Skeletal muscle tissue (tissue), 4 donors: ENCODE data around the gene MYO5C. TPM values are rescaled to one million over a fixed set of nuclear protein-coding genes. Genes with fewer than 3 reads are reported as not detected.
"Not testable (repeated sequence)": the region's sequence is repeated elsewhere in the genome, so short reads cannot be mapped to it uniquely, and the experiment has no call there.

Experiments used
- H3K27ac ChIP-seq: one replicate; pipeline ENCODE4 v1.7.0; 2013; ENCODE audit warnings: mild to moderate bottlenecking, low read depth, low read length, inconsistent platforms
- H3K27me3 ChIP-seq, 3 donors: one replicate each; pipeline ENCODE4 v1.7.0; 2013; ENCODE audit warnings: low read length in 3 of 3; ENCODE audit not compliant: control insufficient read depth in 3 of 3, insufficient read depth in 3 of 3
- H3K36me3 ChIP-seq, 3 donors: one replicate each; pipeline ENCODE4 v1.7.0; 2013; ENCODE audit warnings: low read length in 3 of 3; ENCODE audit not compliant: control insufficient read depth in 3 of 3, insufficient read depth in 3 of 3
- H3K4me1 ChIP-seq, 3 donors: one replicate each; pipeline ENCODE4 v1.7.0; 2013; ENCODE audit warnings: low read length in 3 of 3, mild to moderate bottlenecking in 3 of 3; ENCODE audit not compliant: control insufficient read depth in 3 of 3, insufficient read depth in 3 of 3
- H3K4me3 ChIP-seq, 3 donors: one replicate each; pipeline ENCODE4 v1.7.0; 2013; ENCODE audit warnings: low read length in 3 of 3
- H3K9ac ChIP-seq, 3 donors: one replicate each; pipeline ENCODE4 v1.7.0; 2013; ENCODE audit warnings: low read length in 3 of 3, mild to moderate bottlenecking in 3 of 3, moderate library complexity in 2 of 3, low read depth in 1 of 3
- H3K9me3 ChIP-seq, 3 donors: one replicate each; pipeline ENCODE4 v1.7.0; 2013; ENCODE audit warnings: low read length in 3 of 3; ENCODE audit not compliant: control insufficient read depth in 3 of 3
- total RNA-seq: library from RNA; depleted of rRNA; stranded (reverse); fragments of >200 nt; gene quantifications from one replicate; pipeline ENCODE4 v1.2.3, GENCODE V29; 2014
- donor health status: Osteomylitis.

MYO5C gene
- total RNA-seq, 1 donor from 2014 or later: 3.7 TPM

DNA sequence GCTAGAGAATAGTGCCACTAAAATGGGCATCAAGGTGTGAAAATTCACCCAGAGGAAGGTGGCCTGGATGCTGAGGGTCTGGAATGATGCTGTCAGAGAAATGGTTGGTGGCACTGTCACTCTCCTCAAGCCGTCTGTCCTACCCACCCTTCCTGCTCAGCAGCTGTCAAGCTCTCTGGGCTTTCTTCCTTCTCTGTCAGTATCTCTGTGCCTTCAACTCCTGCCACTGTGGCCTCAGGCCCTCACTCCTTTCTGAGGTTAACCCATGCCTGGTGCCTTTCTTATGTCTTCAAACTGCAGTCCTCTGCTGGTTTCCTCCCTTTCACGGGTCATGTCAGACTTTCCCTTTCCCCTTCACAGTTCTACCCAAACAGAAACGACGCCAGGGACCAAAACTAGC is 4.4 kb downstream of the MYO5C start:
- H3K4me1 ChIP-seq: peaks cover 0 to 7% (median 6%) of the 10 kb centered on the region in 3 donors
- peaks cover 0 to 7% (median 0%) of the 10 kb centered on the region in 3 donors for H3K27me3 ChIP-seq
- H3K27ac ChIP-seq: no peak overlapping the region
- H3K4me3 ChIP-seq: no peak overlapping the region
- no peak overlapping the region for H3K9ac ChIP-seq
- no peaks in the 10 kb centered on the region for H3K36me3 ChIP-seq
- no peaks in the 10 kb centered on the region for H3K9me3 ChIP-seq

DNA sequence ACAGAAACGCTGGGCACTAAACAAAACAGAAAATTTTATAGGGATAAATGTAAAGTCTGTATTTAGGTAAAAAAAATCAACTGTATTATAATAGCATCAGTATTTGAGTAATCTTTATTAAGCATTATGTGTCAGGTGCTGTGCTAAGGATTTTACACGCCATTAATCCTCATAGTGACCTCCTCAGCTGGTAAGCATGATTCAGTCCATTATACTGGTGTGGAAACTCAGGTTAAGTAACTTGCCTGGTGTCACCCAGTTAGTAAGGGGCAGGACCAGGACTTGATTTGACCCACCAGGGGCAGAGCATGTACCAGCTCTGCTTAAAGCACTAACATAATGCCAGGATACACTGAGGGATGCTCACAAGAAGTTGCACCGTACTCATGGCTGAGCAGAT is 4.8 kb downstream of the MYO5C start:
- H3K36me3 ChIP-seq: no peaks in the 10 kb centered on the region
- peaks cover 0 to 7% (median 0%) of the 10 kb centered on the region in 3 donors for H3K27me3 ChIP-seq
- no peak overlapping the region for H3K9ac ChIP-seq
- H3K9me3 ChIP-seq: no peaks in the 10 kb centered on the region
- H3K4me1 ChIP-seq: peaks cover 0 to 7% (median 4%) of the 10 kb centered on the region in 3 donors
- H3K4me3 ChIP-seq: no peak overlapping the region
- no peak overlapping the region for H3K27ac ChIP-seq

DNA sequence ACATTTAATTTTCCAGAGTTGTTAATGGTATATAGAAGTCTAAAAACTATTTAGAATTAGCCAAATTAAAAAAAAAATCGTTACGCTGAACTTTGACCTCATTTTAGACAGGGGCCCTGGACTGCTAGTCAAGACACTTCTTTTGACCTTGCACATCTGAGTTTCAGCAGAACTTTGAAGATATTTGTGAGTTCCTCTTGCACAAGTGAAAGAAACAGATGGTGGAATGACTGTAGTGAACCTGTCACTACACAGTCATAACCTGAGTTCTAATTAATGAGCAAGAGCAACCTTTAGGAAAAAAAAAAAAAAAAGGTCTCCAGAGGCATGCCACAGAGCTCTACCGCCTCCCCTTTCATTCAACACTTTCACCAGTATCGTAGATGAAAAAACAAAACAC is 5.3 kb downstream of the MYO5C start:
- Histone ChIP-seq H3K27ac (no peak overlapping the region), H3K27me3 (peaks cover 0 to 7% (median 0%) of the 10 kb centered on the region in 3 donors), H3K4me3 (no peak overlapping the region), H3K4me1 (peaks cover 0 to 7% (median 3%) of the 10 kb centered on the region in 3 donors), H3K9ac (no peak overlapping the region), H3K36me3 (no peaks in the 10 kb centered on the region), H3K9me3 (no peaks in the 10 kb centered on the region)

DNA sequence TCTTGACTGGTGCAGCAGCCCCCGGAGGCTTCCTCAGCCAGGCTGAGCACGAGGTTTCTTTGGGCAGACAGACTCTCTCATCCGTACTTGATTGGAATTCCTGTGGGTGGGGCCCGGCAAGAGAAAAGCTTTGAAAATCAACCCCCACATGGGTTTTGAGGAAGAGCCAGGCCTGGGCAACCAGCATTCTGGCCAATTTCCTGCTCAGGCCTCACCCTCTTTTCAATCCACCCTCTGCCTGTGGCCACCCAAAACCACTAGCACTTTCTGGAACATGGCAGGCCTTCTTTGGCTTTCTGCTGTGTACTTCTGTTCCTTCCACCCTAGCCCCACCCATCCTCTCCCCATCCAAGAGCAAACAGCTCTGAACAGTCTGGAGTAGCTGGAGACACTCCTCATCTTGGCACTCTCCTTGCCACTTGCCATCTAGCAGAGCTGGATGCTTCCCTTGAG is 5.9 kb downstream of the MYO5C start:
- H3K36me3 ChIP-seq: no peaks in the 10 kb centered on the region
- H3K9me3 ChIP-seq: no peaks in the 10 kb centered on the region
- H3K9ac ChIP-seq: no peak overlapping the region
- H3K4me3 ChIP-seq: no peak overlapping the region
- peaks cover 0 to 2% (median 0%) of the 10 kb centered on the region in 3 donors for H3K27me3 ChIP-seq
- H3K4me1 ChIP-seq: peaks cover 0 to 2% (median 0%) of the 10 kb centered on the region in 3 donors
- no peak overlapping the region for H3K27ac ChIP-seq

DNA sequence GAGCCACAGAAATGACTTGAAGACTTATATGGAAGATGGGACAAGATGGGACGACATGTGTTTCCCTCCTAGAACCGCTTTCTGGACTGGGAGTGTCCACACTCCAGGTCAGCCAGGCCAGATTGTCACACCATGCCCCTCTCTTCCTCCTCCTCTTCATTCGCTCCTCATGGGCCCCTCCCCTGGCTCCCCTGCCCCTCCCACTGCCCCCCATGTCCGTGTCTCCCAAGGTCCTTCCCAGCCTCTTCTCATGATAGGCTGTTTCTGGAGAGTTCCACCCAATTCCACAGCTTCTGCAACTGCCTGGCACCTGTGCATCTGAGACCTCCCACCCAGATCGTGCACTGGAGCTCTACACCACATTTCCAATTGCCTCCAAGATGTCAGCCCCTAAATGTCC is 6.6 kb downstream of the MYO5C start:
- Histone ChIP-seq H3K4me3 (no peak overlapping the region), H3K9me3 (no peaks in the 10 kb centered on the region), H3K4me1 (no peaks in the 10 kb centered on the region), H3K27ac (no peak overlapping the region), H3K9ac (no peak overlapping the region), H3K27me3 (no peaks in the 10 kb centered on the region), H3K36me3 (no peaks in the 10 kb centered on the region)

DNA sequence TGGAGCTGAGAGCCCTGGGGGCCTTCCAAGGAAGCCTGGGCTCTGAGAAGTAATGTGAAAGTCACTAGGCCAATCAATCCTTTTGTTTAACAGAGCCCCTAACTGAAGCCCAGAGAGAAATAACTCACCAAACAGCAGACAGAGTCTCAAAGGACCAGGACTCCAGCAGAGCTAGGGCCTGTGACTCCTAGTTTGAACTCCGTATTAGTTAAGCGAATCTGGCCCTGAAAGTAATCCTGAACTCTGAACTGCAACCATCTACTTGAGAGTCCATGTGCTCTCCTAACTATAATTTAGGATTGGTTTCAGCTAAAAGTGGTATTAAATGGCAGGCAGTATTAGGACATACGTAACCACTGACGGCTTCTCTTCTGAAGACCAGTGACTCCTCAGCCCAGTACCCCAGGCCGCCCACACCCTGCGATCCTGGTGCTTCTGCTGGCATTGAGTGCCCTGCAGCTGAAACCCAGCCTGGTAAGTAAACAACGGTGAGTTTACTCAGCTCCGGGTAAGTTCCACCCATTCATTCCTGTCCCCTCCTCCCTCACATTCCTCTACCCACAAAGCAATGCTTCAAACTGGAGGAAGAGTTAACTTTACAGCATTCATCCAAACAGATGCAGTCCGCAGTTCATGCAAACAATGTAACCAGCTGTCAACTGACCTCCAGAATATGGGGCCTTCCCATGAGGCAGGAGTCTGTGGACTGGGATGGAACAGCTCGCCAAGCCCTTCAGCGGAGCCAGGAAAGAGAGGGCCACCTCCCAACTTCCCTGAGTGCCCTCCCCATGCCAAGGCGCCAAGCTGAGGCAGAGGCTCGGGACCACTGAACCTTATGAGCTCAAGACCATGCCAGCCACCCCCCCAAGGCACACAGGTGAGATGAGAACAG is 7.3 kb downstream of the MYO5C start:
- H3K4me1 ChIP-seq: no peaks in the 10 kb centered on the region
- no peak overlapping the region for H3K27ac ChIP-seq

DNA sequence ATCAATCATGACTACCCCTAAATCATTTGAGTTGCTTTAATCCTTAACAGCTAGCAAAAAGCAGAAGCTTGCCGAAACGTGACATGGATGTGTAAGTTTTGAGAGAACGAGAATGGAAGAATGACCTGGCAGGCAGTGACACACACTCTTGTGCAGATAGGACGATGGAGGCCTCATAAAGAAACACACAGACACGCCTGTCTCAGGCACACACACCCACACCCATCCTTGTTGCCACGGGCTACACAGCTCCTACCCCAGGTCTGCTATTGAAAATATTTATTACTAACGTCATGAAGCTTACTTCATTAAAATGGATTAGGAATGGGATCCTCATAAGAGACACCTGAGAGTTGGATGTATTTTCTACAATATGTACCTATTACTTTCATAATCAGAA is 8.5 kb downstream of the MYO5C start:
- Histone ChIP-seq H3K9ac (no peak overlapping the region), H3K27ac (no peak overlapping the region), H3K9me3 (no peaks in the 10 kb centered on the region), H3K4me1 (no peaks in the 10 kb centered on the region), H3K4me3 (no peak overlapping the region), H3K36me3 (peaks cover 0 to 2% (median 0%) of the 10 kb centered on the region in 3 donors), H3K27me3 (no peaks in the 10 kb centered on the region)

More for the DNA sequence above, 7.3 kb downstream of the MYO5C start:
- Histone ChIP-seq H3K4me3 (no peak overlapping the region), H3K27me3 (no peaks in the 10 kb centered on the region), H3K36me3 (peaks cover 0 to under 1% (median 0%) of the 10 kb centered on the region in 3 donors), H3K9me3 (no peaks in the 10 kb centered on the region), H3K9ac (no peak overlapping the region)

DNA sequence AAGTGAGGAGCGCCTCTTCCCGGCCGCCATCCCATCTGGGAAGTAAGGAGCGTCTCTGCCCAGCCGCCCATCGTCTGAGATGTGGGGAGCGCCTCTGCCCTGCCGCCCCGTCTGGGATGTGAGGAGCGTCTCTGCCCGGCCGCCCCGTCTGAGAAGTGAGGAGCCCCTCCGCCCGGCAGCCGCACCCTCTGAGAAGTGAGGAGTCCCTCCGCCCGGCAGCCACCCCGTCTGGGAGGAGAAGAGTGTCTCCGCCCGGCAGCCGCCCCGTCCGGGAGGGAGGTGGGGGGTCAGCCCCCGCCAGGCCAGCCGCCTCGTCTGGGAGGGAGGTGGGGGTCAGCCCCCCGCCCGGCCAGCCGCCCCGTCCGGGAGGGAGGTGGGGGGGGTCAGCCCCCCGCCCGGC is 9.7 kb downstream of the MYO5C start:
- not testable (repeated sequence) for H3K27me3 ChIP-seq, H3K4me1 ChIP-seq, H3K4me3 ChIP-seq, H3K9ac ChIP-seq, H3K9me3 ChIP-seq, H3K36me3 ChIP-seq, H3K27ac ChIP-seq

DNA sequence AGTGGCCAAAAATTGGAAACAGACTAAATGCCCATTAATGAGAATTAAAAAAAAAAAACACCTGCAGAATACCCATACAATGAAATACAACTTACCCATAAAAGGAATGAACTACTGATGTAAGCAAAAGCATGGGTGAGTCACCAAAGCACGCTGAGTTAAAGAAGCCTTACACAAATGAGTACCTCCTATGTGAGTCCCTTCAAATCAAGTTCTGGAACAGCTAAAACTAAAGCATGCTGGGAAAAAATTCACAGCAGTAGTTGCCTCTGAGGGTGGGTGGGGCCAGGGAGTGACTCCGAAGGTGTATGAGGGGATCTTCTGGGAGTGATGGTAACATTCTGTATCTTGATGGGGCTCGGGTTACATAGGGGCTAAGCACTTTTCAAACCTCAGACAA is 11.4 kb downstream of the MYO5C start:
- Histone ChIP-seq H3K9ac (no peak overlapping the region), H3K9me3 (no peaks in the 10 kb centered on the region), H3K4me1 (peaks cover 3 to 6% (median 4%) of the 10 kb centered on the region in 3 donors), H3K27ac (no peak overlapping the region), H3K36me3 (peaks cover 0 to 2% (median 0%) of the 10 kb centered on the region in 3 donors), H3K4me3 (no peak overlapping the region), H3K27me3 (no peaks in the 10 kb centered on the region)

DNA sequence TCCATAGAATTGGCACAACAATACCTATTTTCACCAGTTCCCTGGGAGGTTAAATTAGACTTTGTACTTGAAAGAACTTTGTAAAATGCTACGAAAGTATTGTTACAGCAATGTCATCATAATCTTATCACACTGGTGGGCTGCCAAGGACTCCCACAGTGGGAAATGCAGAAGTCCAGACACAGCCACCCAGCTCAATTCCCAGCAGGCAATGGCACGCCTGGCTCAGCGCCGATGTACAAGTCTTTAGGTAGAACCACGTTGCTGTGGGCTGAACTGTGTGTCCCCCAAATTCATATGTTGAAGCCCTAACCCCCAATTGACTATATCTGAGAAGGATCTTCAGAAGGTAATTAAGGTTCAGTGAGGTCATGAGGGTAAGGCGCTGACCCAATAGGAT is 12.3 kb downstream of the MYO5C start:
- Histone ChIP-seq H3K4me1 (peaks cover 3 to 6% (median 4%) of the 10 kb centered on the region in 3 donors), H3K4me3 (no peak overlapping the region), H3K36me3 (peaks cover under 1 to 4% (median 2%) of the 10 kb centered on the region in 3 donors), H3K9me3 (no peaks in the 10 kb centered on the region), H3K27me3 (no peaks in the 10 kb centered on the region), H3K27ac (no peak overlapping the region), H3K9ac (no peak overlapping the region)
